ENCODE data around the gene RYR2.

RYR2 gene

GRCh38 chr1:237383791-237384190 lies 341.8 kb downstream of the RYR2 start:
- DNase-seq = no peak

- DNase-seq = no peak
These were observed 342.2 kb downstream of the RYR2 start for GRCh38 chr1:237384213-237384612.

DNA sequence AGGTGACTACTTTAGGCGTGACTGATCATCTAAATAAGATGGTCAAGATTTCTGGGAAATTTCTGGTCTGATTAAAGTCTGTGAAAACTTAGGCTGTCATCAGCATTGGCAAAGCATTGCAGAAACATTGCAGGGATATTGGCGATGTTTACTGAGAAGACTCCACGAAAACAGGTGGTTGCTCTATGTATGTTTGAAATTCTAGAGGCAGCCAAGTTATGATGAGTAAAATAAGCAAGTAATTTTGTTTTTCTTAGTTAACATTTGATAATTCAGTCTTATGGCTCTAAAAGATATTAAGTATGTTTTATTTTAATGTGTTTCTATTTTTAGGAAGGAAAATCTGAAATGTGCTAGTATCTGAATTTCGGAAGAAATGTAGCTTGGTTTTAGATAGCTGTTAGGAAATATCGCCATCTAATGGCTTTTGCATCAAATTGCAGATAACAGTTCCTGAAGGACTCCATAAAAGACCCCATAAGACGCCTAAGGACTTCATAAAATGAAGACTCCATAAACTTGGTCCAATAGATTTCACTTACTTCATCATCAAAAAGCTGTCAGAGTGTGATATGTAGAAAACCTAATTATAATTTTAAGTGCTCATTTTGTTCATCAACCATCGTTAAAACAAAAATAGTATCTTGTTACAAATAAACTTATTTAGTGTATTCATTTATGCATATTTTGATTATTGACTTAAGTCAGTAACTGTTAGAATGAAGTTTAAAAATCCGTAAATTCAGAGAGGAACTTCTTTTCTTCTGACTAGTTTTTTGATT lies 344.6 kb downstream of the RYR2 start:
- DNase-seq = no peak

DNA sequence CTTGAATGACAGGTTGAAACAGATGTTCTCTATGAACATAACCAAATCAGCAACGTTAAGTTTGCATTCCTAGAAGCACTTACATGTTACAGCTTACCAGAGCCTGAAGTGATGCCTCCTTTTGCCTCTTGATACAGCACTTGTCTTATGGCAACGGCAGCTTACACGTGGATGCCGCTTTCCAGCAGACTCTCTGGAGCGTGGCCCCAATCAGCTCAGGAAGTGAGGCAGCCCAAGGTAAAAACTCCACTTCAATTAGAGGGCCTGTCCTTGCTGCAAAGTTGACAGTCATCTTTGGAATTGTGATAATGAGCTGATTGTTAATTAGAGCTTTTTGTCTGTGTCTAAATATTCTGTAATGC lies 345.1 kb downstream of the RYR2 start:
- DNase-seq = no peak

GRCh38 chr1:237390823-237391222 lies 348.8 kb downstream of the RYR2 start:
- DNase-seq = no peak

GRCh38 chr1:237393632-237394031 lies 351.6 kb downstream of the RYR2 start:
- no peak for DNase-seq

- no peak for DNase-seq
These were observed 352.3 kb downstream of the RYR2 start for GRCh38 chr1:237394281-237394680.

DNA sequence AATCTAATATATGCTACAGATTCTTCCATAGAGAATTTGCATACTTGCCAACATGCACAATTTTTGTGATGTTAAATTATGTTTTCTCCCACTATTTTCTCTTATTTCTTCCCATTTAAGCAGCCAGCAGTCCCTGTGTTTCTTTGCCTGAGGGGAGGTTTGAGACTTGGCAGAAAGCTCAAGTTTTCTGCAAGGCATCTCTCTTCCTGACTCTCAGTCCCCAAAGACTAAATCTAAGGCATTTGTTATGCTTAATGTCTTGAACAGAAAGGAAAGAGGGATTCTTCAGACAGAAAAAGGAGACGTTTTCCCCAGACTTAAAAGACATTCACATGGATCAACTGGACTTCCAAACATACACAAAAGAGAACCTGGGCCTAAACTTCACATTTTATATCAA lies 354.4 kb downstream of the RYR2 start:
- no peak for DNase-seq

DNA sequence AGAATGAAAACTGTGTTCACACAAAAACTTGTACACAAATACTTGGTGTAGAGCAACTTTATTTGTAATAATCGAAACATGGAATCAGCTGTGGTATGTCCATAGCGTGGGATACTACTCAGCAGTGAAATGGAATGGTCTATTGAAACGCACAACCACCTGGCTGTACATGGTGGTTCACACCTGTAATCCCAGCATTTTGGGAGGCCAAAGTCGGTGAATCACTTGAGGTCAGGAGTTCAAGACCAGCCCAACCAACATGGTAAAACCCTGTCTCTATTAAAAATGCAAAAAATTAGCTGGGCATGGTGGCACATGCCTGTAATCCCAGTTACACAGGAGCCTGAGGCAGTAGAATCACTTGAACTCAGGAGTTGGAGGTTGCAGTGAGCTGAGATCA lies 356.8 kb downstream of the RYR2 start:
- DNase-seq = no peak

- DNase-seq = no peak
These were observed 363.9 kb downstream of the RYR2 start for GRCh38 chr1:237405912-237406311.

- peak; percentile 64 for DNase-seq
These were observed 369.6 kb downstream of the RYR2 start for GRCh38 chr1:237411621-237412020.

DNA sequence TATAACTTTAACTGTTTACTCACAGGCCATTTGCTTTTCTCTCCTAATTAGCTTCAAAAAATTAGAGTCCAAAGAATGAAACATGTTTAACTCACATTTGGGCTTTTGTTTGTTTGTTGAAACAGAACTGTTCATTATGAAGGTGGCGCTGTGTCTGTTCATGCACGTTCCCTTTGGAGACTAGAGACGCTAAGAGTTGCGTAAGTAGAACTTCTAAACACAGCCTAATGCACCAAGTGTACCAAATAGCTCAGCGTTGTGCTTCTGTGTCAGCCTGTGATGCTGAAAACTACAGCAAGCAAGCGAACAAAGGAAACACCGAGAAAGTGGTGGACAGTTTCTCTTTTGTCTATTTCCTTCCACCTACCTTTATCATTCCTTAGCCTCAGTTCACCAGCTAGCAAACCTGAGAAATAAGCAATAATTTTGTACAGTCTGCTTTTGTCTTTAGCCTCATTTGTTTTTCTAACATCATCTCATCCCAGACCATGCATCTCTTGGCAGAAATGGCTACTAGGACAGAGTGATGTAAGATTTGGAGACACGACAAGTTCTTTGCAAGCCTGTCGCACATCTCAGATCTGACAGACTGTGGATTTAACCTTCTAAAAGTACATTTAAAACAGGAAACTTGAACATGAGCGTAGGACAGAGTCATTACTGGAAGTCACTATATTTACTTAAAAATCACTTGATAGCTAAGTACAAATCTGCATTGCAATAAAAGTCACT lies 375.1 kb downstream of the RYR2 start:
- no peak for DNase-seq

DNA sequence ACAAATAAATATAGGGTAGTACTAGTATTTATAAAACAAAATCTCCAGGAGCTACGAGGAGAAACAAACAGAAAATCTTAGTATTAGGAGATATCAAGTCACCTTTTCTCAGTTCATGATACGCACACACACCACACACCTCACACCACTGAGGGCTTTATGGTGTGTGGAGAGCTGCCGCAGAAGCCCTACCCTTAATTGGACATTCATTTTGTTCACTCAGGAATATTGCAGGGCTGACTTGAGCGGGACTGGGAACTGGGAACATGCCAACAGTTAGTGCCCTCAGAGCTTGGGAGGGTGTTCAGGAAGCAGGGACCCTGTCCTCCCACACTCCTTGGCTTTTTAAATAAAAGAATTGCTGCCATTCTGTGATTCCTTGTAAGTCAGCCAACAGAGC lies 386.8 kb downstream of the RYR2 start:
- no peak for DNase-seq

DNA sequence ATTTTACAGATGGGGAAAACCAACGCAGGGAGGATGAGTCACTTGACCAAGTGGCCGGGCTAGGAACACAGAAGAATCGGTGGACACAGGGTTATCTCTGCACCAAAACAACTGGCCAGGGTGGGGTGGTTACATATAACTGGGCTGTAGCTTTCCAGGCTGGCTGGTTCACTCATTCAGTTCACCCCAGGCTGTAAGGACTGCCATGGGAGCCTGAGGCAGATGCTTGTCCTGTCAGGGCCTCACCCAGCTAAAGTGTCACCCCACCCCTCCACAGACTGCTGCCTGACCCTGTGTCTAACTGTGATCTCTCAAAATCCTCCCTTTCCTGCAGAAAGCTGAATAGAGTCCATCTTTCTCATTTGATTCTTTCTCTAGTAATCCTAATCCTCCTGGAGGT lies 387.3 kb downstream of the RYR2 start:
- no peak for DNase-seq

GRCh38 chr1:237431448-237431847 lies 389.5 kb downstream of the RYR2 start:
- no peak for DNase-seq

DNA sequence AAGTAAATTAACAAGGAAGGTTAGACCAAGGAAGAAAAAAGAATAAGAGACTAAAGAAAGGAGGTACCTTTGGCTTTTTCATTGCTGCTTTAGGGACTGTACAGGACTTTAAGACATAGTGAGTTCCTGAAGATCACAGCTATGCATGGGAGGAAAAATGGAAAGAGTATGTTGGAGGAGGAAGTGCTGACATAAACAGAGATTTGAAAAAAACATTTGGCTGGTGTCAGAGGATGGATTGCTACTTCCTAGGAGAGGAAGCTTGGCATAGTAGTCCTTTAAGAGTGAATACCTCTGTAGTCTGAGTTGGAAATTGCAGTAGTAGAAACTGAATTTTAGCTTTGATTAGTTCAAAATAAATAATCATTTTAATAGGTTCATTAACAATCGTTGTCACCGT lies 398.4 kb downstream of the RYR2 start:
- DNase-seq = no peak

DNA sequence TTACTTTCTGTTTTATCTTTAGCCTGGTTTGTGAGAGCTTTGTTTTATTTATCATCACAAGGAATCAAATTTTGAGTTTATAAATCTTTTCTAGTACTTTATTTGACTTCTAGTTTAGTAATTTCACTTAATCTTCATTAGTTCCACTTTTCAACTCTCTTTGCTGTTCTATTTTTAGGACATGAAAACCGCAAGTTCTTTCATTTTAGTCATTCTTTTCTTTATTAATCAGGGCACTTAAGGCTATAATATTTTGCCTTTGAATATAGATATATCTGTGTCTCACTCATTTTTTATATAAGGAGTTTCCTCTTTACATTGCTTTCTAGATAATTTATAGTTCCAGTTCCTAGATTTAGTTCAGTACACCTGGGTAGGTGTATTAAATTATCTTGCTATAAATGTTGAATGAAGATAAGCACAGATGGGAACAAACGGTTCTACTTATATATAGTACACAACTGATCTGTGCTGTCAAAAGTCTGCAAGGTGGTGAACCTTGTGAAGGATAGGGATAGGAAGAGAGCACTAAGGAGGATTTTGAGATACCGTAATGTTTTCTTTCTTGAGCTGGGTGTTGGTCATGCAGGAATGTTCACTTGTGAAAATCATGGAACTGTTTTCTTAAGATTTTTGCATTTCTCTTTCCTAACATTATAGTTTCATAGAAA lies 402.3 kb downstream of the RYR2 start:
- DNase-seq = no peak

DNA sequence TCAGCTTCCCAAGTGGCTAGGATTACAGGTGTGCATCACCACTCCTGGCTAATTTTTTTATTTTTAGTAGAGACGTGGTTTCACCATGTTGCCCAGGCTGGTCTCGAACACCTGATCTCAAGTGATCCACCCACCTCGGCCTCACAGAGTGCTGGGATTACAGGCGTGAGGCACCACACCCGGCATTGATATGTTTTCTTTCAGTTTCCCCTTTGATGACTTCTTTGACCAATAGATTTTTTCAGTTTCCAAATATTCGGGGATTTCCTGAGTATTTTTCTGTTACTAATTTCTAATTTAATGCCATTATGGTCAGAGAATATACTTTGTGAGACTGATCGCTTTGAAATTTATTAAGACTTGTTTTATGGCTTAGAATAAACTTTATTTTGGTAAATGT lies 406.1 kb downstream of the RYR2 start:
- DNase-seq = no peak

GRCh38 chr1:237457573-237457972 lies 415.6 kb downstream of the RYR2 start:
- no peak for DNase-seq

GRCh38 chr1:237467320-237467719 lies 425.3 kb downstream of the RYR2 start:
- no peak for DNase-seq

DNA sequence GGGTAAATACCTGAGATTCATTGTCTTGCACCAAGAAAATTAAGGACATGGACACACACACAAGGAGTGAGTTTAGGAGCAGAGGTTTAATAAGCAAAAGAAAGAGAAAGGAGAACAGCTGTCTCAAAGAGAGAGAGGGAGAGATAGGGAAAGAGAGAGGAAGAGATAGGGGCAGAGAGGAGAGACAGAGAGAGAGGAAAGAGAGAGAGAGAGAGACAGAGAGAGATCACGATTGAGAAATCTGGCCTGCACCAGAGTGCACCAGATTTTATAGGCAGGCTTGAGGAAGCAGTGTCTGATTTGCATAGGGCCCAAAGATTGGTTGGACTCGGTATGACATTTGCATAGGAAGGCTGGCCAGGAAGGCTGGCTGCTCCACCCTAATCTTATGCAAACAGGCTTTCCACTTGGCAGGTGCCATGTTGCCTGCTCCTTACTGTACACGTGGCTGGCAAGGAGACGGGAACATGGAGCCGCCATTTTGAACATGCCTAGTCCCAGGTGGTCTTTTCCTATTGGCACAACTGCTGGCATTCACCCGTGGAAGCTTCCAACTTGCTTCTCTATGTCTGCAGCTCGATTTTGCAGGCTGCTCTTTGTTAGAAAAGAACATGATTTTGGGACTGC lies 428.8 kb downstream of the RYR2 start:
- no peak for DNase-seq

DNA sequence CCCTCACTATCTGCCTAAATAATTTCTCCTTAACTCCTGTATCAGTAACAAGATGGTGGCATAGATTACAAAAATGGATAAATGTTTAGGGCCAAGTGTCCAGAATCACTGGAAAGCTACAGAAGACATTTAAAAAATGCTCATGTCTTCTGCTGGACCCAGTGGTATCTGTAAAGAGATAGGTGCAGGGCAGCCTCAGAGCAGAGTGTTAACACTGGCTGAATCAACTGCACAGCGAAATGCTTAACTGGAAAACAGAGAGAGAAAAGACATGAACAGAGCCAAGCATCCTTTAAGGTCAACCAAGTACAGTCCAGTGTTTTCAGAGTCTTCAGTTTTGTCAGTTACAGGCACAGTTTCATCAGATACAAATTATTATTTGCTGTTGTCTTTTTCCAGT lies 429.4 kb downstream of the RYR2 start:
- DNase-seq = no peak

DNA sequence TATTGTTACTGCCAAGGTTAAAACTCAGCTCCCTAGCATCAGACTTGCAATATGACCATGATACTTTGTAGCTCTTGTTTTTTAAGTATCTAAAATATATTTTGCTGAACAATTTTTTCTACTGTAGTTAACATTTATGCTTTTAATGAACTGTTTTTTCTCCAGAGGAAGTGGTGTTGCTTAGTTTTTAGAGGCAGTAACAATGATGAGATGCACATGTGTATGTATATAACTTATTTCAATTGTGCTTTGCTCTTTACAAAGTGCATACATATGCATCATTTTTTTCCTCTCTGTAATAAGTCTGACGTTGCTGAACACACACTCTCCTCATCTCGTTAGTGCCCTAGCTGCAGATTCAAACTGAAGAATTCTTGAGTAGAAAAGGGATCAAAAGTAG lies 430.0 kb downstream of the RYR2 start:
- no peak for DNase-seq

GRCh38 chr1:237473854-237474253 lies 431.9 kb downstream of the RYR2 start:
- no peak for DNase-seq

All from activated effector memory CD4-positive, alpha-beta T cell treated with anti-CD3 and anti-CD28 coated beads, Interleukin-2, amount 50 U/mL, for 16 hours (primary cell).